GM12892 (cell line): ENCODE measurements around the gene EPHA1.

Experiments
- DNase-seq: peaks from one replicate; pipeline ENCODE4 v3.0.0; 2011; ENCODE audit not compliant: insufficient read length
- FAIRE-seq: peaks from 2 replicates; lab custom pipeline; 2011; peaks lifted over from hg19 to GRCh38; lab: Jason Lieb, UNC
- POLR2A ChIP-seq: IDR thresholded peaks from 2 replicates; pipeline ENCODE4 v1.6.1; 2011; ENCODE audit warnings: low read depth, low read length, control low read depth
- POLR2AphosphoS5 ChIP-seq: IDR thresholded peaks from 2 replicates; pipeline ENCODE4 v1.6.1; 2011; ENCODE audit warnings: low read depth, low read length, control low read depth
- TAF1 ChIP-seq: IDR thresholded peaks from 2 replicates; pipeline ENCODE4 v1.6.1; 2011; ENCODE audit warnings: low read depth, mild to moderate bottlenecking, control low read depth, low read length, borderline replicate concordance

The EPHA1 gene

DNA sequence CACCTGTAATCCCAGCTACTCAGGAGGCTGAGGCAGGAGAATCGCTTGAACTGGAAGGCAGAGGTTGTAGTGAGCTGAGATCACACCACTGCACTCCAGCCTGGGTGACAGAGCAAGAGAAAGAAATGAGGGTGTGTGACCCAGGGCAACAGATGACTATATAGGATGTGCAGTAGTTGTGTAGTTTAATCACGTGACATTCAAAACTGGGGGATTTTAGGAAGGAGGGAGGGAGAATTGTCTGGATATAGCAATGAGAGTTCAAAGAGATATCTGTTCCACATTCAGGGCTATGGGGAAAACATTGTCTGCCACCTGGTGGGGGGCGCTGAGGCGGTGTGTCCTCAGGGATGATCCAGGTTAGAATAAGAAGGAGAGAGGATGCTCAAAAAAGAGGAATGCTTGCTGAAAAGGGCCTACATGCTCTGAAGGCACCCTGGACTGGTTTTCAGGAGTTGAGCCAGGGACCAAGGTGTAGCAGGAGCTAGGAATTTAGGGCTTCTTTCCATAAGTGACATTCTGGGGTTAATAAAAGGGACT is 35.3 kb downstream of the EPHA1 start:
- no peak for TF ChIP-seq POLR2AphosphoS5
- no peak for TF ChIP-seq POLR2A
- DNase-seq (no peak), FAIRE-seq (no peak)

DNA sequence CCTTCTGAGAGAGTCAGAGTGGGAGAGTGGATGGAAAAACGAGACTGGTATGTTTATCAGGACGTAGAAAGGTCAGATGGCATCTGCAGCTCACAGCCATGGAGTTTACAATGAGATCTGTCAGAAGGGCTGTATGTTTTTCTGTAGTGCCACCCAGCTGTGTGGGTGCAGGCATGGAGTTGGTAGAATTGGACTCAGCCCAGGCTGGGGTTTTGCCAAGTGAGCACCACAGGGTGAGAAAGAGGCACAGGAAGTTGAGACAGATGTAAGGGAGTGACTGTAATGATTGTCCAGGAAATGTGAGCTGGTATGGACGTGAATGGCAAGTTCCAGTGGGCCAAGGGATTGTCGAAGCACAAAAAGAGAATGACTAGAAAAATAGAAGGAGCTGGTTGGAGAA is 36.6 kb downstream of the EPHA1 start:
- DNase-seq = no peak
- TF ChIP-seq POLR2A = no peak
- TF ChIP-seq POLR2AphosphoS5 = no peak
- FAIRE-seq = no peak

DNA sequence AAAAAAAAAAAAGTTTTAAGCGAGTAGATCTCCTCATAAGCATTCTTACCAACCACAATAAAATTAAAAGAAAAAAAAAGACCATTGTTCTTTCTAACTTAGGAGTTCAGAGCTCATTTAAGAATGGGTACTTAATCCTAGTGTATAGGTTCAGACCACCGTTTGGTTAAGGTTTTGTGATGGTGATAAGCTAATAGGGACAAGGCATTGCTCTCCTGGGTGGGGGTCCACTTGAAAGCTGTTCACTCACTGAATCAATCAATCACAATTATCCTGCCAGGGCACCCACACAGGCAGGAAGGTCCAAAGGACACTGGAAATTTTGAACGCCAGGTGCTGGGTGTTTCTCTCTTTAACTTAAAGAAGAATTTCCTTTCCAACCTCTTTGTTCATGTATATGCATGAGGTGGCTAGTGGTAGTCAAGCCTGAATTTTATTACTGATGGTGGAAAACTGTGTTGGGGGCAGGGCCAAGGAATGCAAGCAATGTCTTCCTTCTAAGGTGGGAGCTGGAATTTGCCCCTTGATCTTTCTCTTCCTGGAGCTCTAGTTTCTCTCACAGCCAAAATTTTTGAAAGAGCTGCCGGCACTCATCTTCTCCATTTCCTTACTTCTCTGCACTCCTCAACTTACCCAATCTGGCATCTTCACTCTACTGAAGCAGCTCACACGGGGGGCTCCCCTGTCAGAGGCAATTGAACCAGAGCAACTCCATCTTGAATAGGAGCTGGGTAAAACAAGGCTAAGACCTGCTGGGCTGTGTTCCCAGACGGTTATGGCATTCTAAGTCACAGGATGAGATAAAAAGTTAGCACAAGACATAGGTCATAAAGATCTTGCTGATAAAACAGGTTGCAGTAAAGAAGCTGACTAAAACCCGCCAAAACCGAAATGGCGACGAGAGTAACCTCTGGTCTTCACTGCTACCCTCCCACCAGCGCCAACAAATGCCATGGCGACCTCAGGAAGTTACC is 38.7 kb downstream of the EPHA1 start:
- FAIRE-seq = no peak
- no peak for DNase-seq
- TF ChIP-seq TAF1 = no peak

GRCh38 chr7:143368387-143368786 is 40.3 kb downstream of the EPHA1 start:
- DNase-seq = no peak
- no peak for FAIRE-seq
- TF ChIP-seq TAF1 (no peak), POLR2A (no peak), POLR2AphosphoS5 (no peak)

GRCh38 chr7:143367972-143368371 is 40.7 kb downstream of the EPHA1 start:
- DNase-seq (no peak), FAIRE-seq (no peak)
- no peak for TF ChIP-seq POLR2A
- no peak for TF ChIP-seq TAF1
- TF ChIP-seq POLR2AphosphoS5 = no peak

GRCh38 chr7:143363016-143363937 is 45.4 kb downstream of the EPHA1 start:
- FAIRE-seq (no peak), DNase-seq (no peak)
- TF ChIP-seq TAF1 = no peak
- no peak for TF ChIP-seq POLR2AphosphoS5
- no peak for TF ChIP-seq POLR2A

GRCh38 chr7:143362131-143363015 is 46.3 kb downstream of the EPHA1 start, which contains the start of gene FAM131B:
Gene FAM131B, minus strand, starts transcription at chr7:143362713. Its CDS starts 110 bp downstream, at chr7:143362603.
- no peak for FAIRE-seq
- peak; percentile 50 for DNase-seq
- TF ChIP-seq POLR2A (no peak), TAF1 (no peak), POLR2AphosphoS5 (no peak)

- TF ChIP-seq POLR2A = no peak
- TF ChIP-seq TAF1 = no peak
- TF ChIP-seq POLR2AphosphoS5 = no peak
- DNase-seq (no peak), FAIRE-seq (no peak)
Observed at GRCh38 chr7:143361552-143362130, 47.0 kb downstream of the EPHA1 start.

DNA sequence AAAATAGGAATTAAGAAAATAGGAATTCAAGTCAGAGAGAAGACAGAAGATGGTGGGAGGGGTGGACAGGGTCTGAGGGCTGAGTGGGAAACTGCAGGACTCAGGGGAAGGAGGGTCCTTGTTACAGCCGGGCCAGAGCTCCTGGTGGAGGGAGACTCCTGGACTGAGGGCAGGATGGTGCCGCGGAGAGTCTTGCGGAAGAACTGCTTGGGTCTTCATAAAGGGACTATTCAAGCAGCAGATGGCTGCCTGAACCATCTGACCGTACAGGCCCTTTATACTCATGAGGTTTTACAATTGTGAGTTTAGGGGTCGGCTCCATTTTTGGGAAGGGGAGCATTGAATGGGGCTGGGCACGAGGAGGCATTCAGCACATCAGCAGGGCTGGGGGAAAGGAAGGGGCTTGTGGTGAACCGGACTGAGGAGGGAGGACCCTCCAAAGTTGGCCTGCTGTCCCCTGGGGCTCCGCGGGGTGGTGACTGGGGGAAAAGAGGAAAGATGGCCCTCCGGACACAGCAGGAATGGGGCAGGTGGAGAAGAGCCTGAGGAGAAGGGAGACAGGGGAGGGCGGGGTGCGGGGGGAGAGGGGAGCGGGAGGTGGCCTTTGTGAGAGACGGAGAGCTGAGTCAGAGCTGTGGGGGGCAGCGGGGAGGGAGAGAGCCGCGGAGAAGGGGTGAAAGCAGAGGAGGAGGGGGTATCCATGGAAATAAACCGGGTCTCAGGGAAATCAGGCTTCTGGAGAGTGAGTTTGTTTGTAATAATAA is 47.7 kb downstream of the EPHA1 start:
- FAIRE-seq = no peak
- no peak for TF ChIP-seq TAF1
- no peak for TF ChIP-seq POLR2AphosphoS5
- no peak for TF ChIP-seq POLR2A
- no peak for DNase-seq

- no peak for FAIRE-seq
- TF ChIP-seq POLR2A = no peak
- TF ChIP-seq TAF1 = no peak
- no peak for TF ChIP-seq POLR2AphosphoS5
- no peak for DNase-seq
Observed at GRCh38 chr7:143359771-143360353, 48.8 kb downstream of the EPHA1 start.
